GM12874 (cell line): Measurements from ENCODE around the gene CORO2B.

Experiments used
- CTCF ChIP-seq: IDR thresholded peaks from 2 replicates; pipeline ENCODE4 v1.5.1; 2011; ENCODE audit warnings: low read depth, mild to moderate bottlenecking, control low read depth, low read length, moderate library complexity; ENCODE audit not compliant: insufficient read depth

CORO2B gene

GRCh38 chr15:68567345-68567744 is 11.4 kb upstream of the CORO2B start:
- TF ChIP-seq CTCF, result no peak

GRCh38 chr15:68570974-68571373 is 7.8 kb upstream of the CORO2B start:
- TF ChIP-seq CTCF, result no peak

- TF ChIP-seq CTCF, result no peak
These were observed 7.2 kb upstream of the CORO2B start for GRCh38 chr15:68571582-68571981.

- TF ChIP-seq CTCF, result no peak
These were observed 6.5 kb upstream of the CORO2B start for GRCh38 chr15:68572309-68572708.

GRCh38 chr15:68572921-68573320 is 5.9 kb upstream of the CORO2B start:
- TF ChIP-seq CTCF, result no peak

- no peak for TF ChIP-seq CTCF
These were observed 4.7 kb upstream of the CORO2B start for GRCh38 chr15:68574046-68574445.

- no peak for TF ChIP-seq CTCF
These were observed 4.2 kb upstream of the CORO2B start for GRCh38 chr15:68574629-68575028.
